ENCODE data around the gene KBTBD2.
A peak's percentile ranks its signal among the peaks of the same experiment; 100 is the strongest.

Gene KBTBD2

GRCh38 chr7:32914184-32914583, 22.6 kb upstream of the KBTBD2 start:
- TF ChIP-seq, protein P1, sequence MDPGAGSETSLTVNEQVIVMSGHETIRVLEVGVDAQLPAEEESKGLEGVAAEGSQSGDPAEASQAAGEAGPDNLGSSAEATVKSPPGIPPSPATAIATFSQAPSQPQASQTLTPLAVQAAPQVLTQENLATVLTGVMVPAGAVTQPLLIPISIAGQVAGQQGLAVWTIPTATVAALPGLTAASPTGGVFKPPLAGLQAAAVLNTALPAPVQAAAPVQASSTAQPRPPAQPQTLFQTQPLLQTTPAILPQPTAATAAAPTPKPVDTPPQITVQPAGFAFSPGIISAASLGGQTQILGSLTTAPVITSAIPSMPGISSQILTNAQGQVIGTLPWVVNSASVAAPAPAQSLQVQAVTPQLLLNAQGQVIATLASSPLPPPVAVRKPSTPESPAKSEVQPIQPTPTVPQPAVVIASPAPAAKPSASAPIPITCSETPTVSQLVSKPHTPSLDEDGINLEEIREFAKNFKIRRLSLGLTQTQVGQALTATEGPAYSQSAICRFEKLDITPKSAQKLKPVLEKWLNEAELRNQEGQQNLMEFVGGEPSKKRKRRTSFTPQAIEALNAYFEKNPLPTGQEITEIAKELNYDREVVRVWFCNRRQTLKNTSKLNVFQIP (CRISPR knock-in tag; IDR thresholded peaks at IDR 0.05; ENCODE audit: borderline replicate concordance, low read depth): no peak
- no peak for TF ChIP-seq ZC3H10 (CRISPR knock-in tag; IDR thresholded peaks at IDR 0.05)
- no peak for TF ChIP-seq ZFP30 (CRISPR knock-in tag; IDR thresholded peaks at IDR 0.05)
- TF ChIP-seq ESRRG (CRISPR knock-in tag; IDR thresholded peaks at IDR 0.05): no peak
- no peak for TF ChIP-seq PPARA (CRISPR knock-in tag; IDR thresholded peaks at IDR 0.05; ENCODE audit: borderline replicate concordance)
- TF ChIP-seq GLIS3 (CRISPR knock-in tag; IDR thresholded peaks at IDR 0.05): no peak
- TF ChIP-seq CSDC2 (CRISPR knock-in tag; IDR thresholded peaks at IDR 0.05): no peak
- no peak for TF ChIP-seq ZFP3 (CRISPR knock-in tag; IDR thresholded peaks at IDR 0.05)
- no peak for TF ChIP-seq ZNF565 (CRISPR knock-in tag; conservative IDR thresholded peaks at IDR 0.05; ENCODE audit: low read depth)
- no peak for TF ChIP-seq RARB (CRISPR knock-in tag; IDR thresholded peaks at IDR 0.05)
- no peak for TF ChIP-seq ARNTL (CRISPR knock-in tag; IDR thresholded peaks at IDR 0.05; ENCODE audit: borderline replicate concordance, low read depth)
- no peak for TF ChIP-seq ISL1 (CRISPR knock-in tag; IDR thresholded peaks at IDR 0.05)
- TF ChIP-seq, protein P2, sequence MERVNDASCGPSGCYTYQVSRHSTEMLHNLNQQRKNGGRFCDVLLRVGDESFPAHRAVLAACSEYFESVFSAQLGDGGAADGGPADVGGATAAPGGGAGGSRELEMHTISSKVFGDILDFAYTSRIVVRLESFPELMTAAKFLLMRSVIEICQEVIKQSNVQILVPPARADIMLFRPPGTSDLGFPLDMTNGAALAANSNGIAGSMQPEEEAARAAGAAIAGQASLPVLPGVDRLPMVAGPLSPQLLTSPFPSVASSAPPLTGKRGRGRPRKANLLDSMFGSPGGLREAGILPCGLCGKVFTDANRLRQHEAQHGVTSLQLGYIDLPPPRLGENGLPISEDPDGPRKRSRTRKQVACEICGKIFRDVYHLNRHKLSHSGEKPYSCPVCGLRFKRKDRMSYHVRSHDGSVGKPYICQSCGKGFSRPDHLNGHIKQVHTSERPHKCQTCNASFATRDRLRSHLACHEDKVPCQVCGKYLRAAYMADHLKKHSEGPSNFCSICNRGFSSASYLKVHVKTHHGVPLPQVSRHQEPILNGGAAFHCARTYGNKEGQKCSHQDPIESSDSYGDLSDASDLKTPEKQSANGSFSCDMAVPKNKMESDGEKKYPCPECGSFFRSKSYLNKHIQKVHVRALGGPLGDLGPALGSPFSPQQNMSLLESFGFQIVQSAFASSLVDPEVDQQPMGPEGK (CRISPR knock-in tag; IDR thresholded peaks at IDR 0.05; ENCODE audit: borderline replicate concordance): no peak
- no peak for TF ChIP-seq TCF4 (CRISPR knock-in tag; IDR thresholded peaks at IDR 0.05; ENCODE audit: borderline replicate concordance)
- no peak for TF ChIP-seq ZNF70 (CRISPR knock-in tag; IDR thresholded peaks at IDR 0.05)
- TF ChIP-seq ZNF8 (CRISPR knock-in tag; IDR thresholded peaks at IDR 0.05): no peak
- no peak for TF ChIP-seq CSRNP3 (CRISPR knock-in tag; IDR thresholded peaks at IDR 0.05)
- TF ChIP-seq, protein P3, sequence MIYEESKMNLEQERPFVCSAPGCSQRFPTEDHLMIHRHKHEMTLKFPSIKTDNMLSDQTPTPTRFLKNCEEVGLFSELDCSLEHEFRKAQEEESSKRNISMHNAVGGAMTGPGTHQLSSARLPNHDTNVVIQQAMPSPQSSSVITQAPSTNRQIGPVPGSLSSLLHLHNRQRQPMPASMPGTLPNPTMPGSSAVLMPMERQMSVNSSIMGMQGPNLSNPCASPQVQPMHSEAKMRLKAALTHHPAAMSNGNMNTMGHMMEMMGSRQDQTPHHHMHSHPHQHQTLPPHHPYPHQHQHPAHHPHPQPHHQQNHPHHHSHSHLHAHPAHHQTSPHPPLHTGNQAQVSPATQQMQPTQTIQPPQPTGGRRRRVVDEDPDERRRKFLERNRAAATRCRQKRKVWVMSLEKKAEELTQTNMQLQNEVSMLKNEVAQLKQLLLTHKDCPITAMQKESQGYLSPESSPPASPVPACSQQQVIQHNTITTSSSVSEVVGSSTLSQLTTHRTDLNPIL (CRISPR knock-in tag; IDR thresholded peaks at IDR 0.05; ENCODE audit: low read depth): no peak
- TF ChIP-seq TOX (CRISPR knock-in tag; IDR thresholded peaks at IDR 0.05; ENCODE audit: borderline replicate concordance): no peak
- peak; percentile 50 for ATAC-seq

DNA sequence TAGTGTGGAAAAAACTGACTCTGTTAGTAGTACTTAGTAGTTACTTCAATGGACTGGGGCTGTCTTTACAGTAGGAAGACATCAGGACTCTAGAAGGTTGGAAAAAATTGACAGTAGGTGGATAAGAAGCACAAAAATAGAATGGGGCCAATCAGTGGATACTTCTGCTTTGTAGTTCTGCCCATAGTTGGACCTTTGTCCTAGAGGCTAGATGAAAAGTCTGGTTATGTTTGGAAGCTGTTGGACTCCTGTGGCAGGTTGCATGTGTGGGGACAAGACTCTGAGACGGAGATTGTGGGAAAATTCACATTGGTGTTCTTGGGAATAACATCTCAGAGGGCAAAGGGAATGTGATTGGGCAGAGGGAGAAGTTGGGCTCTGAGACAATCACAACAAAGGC, 18.6 kb upstream of the KBTBD2 start:
- TF ChIP-seq, protein P2 (CRISPR knock-in tag; IDR thresholded peaks at IDR 0.05; ENCODE audit: borderline replicate concordance): no peak
- TF ChIP-seq CSDC2 (CRISPR knock-in tag; IDR thresholded peaks at IDR 0.05) (no peak), PPARA (CRISPR knock-in tag; IDR thresholded peaks at IDR 0.05; ENCODE audit: borderline replicate concordance) (no peak), ZNF70 (CRISPR knock-in tag; IDR thresholded peaks at IDR 0.05) (no peak), ISL1 (CRISPR knock-in tag; IDR thresholded peaks at IDR 0.05) (no peak), TOX (CRISPR knock-in tag; IDR thresholded peaks at IDR 0.05; ENCODE audit: borderline replicate concordance) (no peak), CSRNP3 (CRISPR knock-in tag; IDR thresholded peaks at IDR 0.05) (no peak), BACH2 (CRISPR knock-in tag; IDR thresholded peaks at IDR 0.05; ENCODE audit: borderline replicate concordance) (no peak), ZFP3 (CRISPR knock-in tag; IDR thresholded peaks at IDR 0.05) (no peak), SNAI2 (CRISPR knock-in tag; IDR thresholded peaks at IDR 0.05) (no peak), RARB (CRISPR knock-in tag; IDR thresholded peaks at IDR 0.05) (no peak)
- TF ChIP-seq, protein P3 (CRISPR knock-in tag; IDR thresholded peaks at IDR 0.05; ENCODE audit: low read depth): no peak
- ATAC-seq: no peak
